ENCODE measurements around the gene CFAP53. TPM values are rescaled to one million over a fixed set of nuclear protein-coding genes. Genes with fewer than 3 reads are reported as not detected.
"Not testable (repeated sequence)": the region's sequence is repeated elsewhere in the genome, so short reads cannot be mapped to it uniquely, and the experiment has no call there.

CFAP53 gene
- total and polyA plus RNA-seq, 8 donors, result 0.25 to 1.5 (median 0.39) TPM

DNA sequence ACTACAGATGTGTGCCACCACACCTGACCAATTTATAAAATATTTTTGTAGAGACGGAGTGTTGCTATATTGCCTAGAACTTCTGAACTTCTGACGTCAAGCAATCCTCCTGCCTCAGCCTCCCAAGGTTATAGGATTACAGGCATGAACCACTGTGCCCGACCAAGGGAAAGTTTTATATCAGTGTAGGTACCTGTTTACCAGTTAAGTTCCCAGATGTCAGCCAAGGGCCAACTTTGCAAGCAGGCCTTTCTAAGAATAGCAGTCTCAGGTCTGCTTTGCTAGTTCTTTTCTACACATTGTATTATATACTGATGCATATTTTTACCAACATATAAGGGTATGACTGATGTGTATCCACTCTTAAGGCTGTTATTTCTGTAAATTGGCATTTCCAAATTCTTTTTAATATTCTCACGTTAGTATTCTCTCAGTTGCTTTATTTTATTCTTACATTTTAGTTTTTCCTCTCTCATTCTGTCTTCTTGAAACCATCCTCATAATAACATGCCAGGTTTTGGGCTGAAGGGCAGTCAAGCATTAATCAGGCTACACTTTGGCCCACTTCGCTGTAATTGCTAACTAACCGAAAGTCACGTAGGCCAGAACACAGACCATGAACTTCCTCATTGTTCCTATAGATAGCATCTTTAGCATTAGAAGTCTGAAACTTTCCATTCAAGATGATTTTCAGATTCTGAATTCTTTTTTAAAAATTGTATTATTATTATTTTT lies 46.2 kb upstream of the CFAP53 start:
- intact Hi-C loops (cut with DNase I), result no loop called here
- H3K4me3 ChIP-seq, result no peak overlapping the region
- FAIRE-seq (no peak), DNase-seq (no peak), ATAC-seq (no peak)
- H3K4me1 ChIP-seq, result peaks cover 0 to 6% (median 0%) of the 10 kb centered on the region in 3 donors
- no peaks in the 10 kb centered on the region for H3K27me3 ChIP-seq
- TF ChIP-seq, protein P1, sequence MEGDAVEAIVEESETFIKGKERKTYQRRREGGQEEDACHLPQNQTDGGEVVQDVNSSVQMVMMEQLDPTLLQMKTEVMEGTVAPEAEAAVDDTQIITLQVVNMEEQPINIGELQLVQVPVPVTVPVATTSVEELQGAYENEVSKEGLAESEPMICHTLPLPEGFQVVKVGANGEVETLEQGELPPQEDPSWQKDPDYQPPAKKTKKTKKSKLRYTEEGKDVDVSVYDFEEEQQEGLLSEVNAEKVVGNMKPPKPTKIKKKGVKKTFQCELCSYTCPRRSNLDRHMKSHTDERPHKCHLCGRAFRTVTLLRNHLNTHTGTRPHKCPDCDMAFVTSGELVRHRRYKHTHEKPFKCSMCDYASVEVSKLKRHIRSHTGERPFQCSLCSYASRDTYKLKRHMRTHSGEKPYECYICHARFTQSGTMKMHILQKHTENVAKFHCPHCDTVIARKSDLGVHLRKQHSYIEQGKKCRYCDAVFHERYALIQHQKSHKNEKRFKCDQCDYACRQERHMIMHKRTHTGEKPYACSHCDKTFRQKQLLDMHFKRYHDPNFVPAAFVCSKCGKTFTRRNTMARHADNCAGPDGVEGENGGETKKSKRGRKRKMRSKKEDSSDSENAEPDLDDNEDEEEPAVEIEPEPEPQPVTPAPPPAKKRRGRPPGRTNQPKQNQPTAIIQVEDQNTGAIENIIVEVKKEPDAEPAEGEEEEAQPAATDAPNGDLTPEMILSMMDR (IDR thresholded peaks at IDR 0.05), result no peak
- no peak overlapping the region for H3K27ac ChIP-seq
- no peaks in the 10 kb centered on the region for H3K36me3 ChIP-seq
- H3K9me3 ChIP-seq, result no peaks in the 10 kb centered on the region
- WGBS, 2 donors, result 75 to 78% methylated on average over 7 of the region's 7 CpGs

DNA sequence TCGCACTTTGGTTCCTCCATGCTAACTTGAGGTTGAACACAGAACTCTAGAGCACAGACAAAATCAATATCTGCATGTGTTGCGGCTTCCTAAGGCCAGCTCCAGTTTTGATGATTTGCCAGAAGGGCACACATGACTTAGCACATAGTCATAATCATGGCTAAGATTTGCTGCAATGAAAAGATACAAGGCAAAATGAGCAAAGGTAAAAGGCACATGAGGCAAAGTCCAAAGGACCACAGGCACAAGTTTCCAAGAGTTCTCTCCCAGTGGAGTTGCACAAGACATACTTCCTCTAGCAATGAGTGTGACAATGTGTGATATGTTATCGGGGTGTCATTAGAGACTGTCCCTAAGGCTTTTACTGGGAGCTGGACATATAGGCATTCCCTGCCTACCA lies 45.4 kb upstream of the CFAP53 start:
- ATAC-seq (peak in 3 of 4 donors; percentile 22 to 62 (median 49)), FAIRE-seq (no peak), DNase-seq (peak in 3 of 6 donors; percentile 21 to 56 (median 52))
- WGBS, 2 donors, result 30% methylated on average over 3 of the region's 3 CpGs
- no peaks in the 10 kb centered on the region for H3K9me3 ChIP-seq
- no peak overlapping the region for H3K4me3 ChIP-seq
- TF ChIP-seq, protein P1 (IDR thresholded peaks at IDR 0.05), result no peak
- H3K4me1 ChIP-seq, result peaks cover 0 to 11% (median 0%) of the 10 kb centered on the region in 3 donors
- intact Hi-C loops (cut with DNase I), result no loop called here
- H3K27ac ChIP-seq, result no peak overlapping the region
- H3K27me3 ChIP-seq, result no peaks in the 10 kb centered on the region
- no peaks in the 10 kb centered on the region for H3K36me3 ChIP-seq

DNA sequence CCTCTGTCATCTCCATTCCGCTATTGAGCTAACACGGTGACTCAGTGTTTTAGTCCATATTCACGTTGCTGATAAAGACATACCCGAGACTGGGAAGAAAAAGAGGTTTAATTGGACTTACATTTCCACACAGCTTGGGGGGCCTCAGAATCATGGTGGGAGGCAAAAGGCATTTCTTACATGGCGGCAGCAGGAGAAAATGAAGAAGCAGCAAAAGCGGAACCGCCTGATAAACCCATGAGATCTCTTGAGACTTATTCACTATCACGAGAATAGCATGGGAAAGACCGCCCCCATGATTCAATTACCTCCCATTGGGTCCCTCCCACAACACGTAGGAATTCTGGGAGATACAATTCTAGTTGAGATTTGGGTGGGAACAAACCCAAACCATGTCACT lies 43.8 kb upstream of the CFAP53 start:
- DNase-seq (no peak), ATAC-seq (no peak), FAIRE-seq (no peak)
- no peaks in the 10 kb centered on the region for H3K36me3 ChIP-seq
- no peak overlapping the region for H3K27ac ChIP-seq
- peaks cover 0 to 11% (median 0%) of the 10 kb centered on the region in 3 donors for H3K4me1 ChIP-seq
- no peaks in the 10 kb centered on the region for H3K9me3 ChIP-seq
- H3K4me3 ChIP-seq, result no peak overlapping the region
- intact Hi-C loops (cut with DNase I), result no loop called here
- no peaks in the 10 kb centered on the region for H3K27me3 ChIP-seq
- TF ChIP-seq, protein P1 (IDR thresholded peaks at IDR 0.05), result no peak
- WGBS, 2 donors, result 83 to 85% methylated on average over 10 of the region's 10 CpGs

DNA sequence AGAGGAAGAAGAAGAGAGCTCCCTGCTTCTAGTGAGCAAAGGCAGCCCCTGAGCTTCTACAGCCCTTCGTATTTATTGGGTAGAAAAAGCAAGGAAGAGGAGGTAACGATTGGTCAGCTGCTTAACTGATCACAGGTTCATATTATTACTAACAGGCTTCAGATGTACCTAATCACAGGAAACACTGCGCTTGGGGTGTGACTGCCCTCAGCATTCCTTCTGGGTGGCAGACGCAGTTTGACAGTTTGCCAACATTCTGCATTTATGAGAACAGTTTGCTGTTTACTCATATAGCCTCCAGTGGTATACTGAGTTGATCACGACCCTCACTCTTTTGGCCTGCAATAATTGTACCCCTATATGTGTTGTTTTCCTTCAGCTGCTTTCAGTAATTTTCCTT lies 42.6 kb upstream of the CFAP53 start:
- H3K9me3 ChIP-seq; H3K36me3 ChIP-seq; DNase-seq; H3K27ac ChIP-seq; H3K27me3 ChIP-seq; intact Hi-C loops (cut with DNase I); H3K4me3 ChIP-seq; ATAC-seq; FAIRE-seq: not testable (repeated sequence)
- peaks cover 0 to 11% (median 0%) of the 10 kb centered on the region in 3 donors for H3K4me1 ChIP-seq
- WGBS, 2 donors, result 58 to 65% methylated on average over 5 of the region's 5 CpGs

DNA sequence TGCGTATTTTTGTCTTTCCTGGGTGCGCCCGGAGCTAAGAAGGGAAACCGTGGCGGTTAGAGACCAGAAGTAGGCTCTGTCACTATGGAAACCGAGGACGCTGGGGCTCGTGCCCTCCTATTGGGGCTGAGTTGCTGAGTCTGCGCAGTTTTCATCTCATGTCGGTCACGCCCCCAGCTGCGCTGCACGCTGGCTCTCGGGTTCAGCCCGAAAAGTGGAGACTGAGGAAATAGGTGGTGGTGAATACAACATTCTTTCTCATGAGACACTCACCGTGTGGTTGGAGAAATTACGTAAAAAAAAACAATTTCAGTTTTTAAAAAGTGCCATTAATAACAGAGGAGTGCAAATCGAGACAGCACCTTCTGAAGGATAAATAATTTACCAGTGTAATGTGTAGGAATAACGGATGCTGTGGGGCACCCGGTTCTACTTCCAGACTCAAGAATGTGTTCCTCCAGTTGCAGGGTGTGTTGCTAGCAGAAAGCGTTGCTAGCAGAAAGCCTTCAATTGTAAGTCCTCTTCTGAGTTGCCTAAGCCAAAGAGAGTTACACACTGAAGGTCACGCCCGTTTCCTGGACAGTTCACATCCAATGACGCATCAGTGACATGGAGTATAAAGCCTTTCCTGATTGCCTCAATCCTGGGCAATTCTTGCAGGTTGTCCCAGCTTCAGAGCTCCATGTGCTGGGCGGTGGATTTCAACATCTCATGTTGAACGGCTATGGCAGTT lies 41.6 kb upstream of the CFAP53 start:
- peak; percentile 84 to 95 (median 90) for DNase-seq
- TF ChIP-seq, protein P1 (IDR thresholded peaks at IDR 0.05), result no peak
- intact Hi-C loops (cut with DNase I), result no loop called here
- FAIRE-seq, result no peak
- peaks cover 0 to 11% (median 0%) of the 10 kb centered on the region in 3 donors for H3K4me1 ChIP-seq
- H3K27me3 ChIP-seq, result no peaks in the 10 kb centered on the region
- H3K36me3 ChIP-seq, result no peaks in the 10 kb centered on the region
- peak; percentile 97 to 99 (median 98) for ATAC-seq
- H3K9me3 ChIP-seq, result no peaks in the 10 kb centered on the region
- H3K4me3 ChIP-seq, result peak overlapping the region; percentile 19 to 53 (median 29)
- H3K27ac ChIP-seq, result no peak overlapping the region
- WGBS, 2 donors, result 2 to 3% methylated on average over 26 of the region's 26 CpGs
